HT-29 (cell line): ENCODE measurements around the gene ARCN1. TPM values are rescaled to one million over a fixed set of nuclear protein-coding genes. Genes with fewer than 3 reads are reported as not detected.
"Not testable (repeated sequence)": the region's sequence is repeated elsewhere in the genome, so short reads cannot be mapped to it uniquely, and the experiment has no call there.

Source experiments
- DNase-seq: peaks from one replicate; pipeline ENCODE4 v3.0.0-alpha.2; 2015; ENCODE audit warnings: low spot score
- total RNA-seq: library from RNA; depleted of rRNA; stranded (reverse); fragments of >200 nt; shearing (Covaris generic); gene quantifications from 2 replicates; pipeline ENCODE4 v1.2.3, GENCODE V29; 2014

The ARCN1 gene
- total RNA-seq, 1 experiment from 2014 or later = 84.9 TPM

DNA sequence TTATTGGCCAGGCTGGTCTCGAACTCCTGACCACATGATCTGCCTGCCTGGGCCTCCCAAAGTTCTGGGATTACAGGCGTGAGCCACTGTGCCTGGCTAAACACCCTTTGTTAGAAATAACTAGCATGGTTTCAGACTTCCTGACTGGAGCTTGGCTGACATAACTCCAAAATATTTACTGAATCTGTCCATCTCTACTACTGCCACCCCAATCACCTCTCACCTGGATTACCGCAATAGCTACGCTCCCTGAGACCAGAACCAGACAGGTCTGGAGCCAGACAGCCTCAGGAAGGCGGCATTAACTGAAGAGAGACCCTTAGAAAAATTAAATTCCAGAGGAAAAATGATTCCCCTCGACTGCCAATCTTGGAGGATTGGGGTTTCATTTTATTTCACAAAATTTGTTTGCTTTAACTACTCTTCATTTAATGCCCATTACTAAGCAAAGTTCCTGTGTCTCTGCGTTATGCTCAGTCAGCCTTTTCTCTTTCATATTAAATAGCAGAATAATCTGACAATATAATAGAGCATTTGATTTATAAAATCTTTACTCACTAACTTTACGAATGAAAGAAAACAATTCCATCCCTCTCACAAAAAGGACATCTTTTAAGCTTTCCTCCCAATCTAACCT, 28.1 kb upstream of the ARCN1 start:
- DNase-seq = no peak

DNA sequence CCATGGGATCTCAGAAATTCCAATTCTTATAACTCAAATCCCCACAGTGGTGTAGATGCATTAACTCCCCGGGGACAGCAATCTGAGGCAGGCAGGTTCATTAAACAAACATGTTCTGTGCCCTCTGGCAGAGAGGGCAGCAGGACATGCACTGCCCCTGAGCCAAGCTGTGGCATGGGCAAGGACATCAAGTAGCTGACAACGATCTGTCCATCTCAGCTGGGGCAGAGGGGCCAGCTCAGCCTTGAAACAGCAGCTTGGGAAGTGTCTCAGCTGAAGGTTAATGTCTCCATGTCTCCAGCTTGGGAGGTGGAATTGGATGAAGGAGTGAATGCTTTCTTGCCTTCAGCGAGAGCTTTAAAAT, 27.6 kb upstream of the ARCN1 start:
- no peak for DNase-seq

DNA sequence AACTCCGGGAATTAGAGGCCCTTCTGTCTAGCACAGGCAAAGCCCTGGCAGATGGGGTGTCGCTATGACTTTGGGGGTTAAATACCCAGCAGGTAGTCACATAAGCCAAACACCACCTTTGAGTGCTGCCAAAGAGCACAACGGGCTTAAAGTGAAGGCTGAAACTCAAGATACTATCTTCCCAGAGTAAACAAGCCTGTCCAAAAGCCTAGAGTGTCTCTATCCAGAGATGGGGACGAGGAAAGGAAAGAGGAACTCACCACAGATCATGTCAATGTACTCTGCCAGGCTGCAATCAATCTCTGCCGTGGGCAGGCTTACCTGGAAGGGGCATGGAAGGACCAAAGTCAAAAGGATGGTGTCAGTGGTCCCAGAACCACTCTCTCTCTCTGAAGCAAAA, 26.7 kb upstream of the ARCN1 start:
- no peak for DNase-seq

DNA sequence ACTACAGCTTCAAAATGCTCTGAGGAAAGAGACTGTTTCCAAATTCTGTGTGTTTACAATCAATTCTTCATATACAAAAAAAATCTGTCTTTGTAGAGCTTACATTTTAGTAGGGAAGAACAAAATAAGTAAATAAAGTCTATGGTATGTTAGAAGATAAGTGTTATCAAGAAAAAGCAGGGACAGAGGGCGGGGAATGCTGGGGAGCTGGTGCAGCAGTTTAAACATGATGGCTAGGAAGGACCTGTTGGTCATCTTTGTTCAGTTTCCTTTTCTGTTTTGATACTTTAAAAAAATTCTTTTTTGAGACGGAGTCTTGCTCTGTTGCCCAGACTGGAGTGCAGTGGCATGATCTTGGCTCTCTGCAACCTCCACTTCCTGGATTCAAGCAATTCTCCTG, 25.1 kb upstream of the ARCN1 start:
- DNase-seq = no peak

DNA sequence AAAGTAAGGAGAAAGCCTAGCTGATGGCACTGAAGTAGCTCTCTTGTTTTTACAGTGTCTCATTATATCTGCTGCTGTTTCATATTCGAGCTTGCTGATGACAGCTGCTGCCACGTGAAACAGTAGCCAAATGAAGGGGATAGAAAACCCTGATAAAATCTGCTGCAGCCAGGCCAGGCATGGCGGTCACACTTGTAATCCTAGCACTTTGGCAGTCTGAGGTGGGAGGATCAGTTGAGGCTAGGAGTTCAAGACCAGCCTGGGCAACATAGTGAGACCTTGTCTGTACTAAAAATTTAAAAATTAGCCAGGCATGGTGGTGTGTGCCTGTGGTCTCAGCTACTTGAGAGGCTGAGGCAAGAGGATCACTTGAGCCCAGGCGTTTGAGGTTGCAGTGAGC, 19.9 kb upstream of the ARCN1 start:
- no peak for DNase-seq

DNA sequence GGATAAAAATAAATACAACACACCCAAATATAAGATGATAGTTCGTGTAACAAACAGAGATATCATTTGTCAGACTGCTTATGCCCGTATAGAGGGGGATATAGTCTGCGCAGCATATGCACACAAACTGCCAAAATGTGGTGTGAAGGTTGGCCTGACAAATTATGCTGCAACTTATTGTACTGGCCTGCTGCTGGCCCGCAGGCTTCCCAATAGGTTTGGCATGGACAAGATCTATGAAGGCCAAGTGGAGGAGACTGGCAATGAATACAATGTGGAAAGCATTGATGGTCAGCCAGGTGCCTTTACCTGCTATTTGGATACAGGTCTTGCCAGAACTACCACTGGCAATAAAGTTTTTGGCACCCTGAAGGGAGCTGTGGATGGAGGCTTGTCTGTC, 11.4 kb upstream of the ARCN1 start:
- no peak for DNase-seq

DNA sequence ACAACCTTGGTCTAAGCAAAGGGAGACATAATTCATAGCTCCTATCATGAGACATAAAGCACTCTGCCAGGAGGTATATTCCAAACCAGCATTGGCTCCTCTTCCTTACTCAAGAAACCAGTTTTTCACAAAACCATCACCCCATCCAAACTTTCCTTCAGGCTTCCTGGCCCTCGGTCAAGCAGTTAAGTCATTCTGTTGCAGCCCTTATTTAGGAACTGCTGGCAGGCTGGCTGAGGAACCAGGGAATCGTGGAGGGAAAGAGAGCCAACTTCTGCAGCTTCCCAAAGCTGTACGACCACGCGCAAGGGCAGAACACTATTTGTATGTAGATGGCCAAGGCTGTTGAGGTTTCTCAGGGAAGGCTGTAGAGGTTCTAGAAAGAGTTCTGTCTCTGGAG, 7.2 kb upstream of the ARCN1 start:
- DNase-seq = no peak

DNA sequence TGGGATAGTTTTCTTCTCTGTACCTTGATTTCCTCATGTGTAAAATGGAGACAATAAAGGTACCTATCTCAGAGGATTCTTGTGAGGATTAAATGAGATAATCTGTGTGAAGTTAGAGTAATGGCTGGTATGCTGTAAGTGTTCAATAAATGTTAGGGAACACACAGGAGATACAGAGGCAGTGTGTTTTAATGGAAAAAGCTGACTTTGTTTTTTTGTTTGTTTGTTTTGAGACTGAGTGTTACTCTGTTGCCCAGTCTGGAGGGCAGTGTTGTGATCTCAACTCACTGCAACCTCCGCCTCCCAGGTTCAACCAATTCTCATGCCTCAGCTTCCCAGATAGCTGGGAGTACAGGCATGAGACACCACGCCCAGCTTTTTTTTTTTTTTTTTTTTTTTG, 2.5 kb upstream of the ARCN1 start:
- no peak for DNase-seq

DNA sequence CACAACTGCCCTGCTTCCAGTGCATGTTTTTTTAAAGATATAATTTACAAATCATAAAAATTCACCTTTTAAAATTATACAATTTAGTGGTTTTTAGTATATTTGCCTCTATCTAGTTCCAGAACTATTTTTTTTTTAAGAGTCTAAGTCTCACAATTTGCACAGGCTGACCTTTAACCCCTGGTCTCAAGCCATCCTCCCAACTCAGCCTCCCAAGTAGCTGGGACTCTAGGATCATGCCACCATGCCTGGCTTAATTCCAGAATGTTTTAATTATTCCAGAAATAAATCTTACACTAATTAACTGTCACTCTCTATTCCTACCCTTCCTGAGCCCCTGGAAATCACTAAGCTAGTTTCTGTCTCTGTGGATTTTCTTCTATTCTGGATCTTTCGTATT, 1.4 kb upstream of the ARCN1 start:
- no peak for DNase-seq

DNA sequence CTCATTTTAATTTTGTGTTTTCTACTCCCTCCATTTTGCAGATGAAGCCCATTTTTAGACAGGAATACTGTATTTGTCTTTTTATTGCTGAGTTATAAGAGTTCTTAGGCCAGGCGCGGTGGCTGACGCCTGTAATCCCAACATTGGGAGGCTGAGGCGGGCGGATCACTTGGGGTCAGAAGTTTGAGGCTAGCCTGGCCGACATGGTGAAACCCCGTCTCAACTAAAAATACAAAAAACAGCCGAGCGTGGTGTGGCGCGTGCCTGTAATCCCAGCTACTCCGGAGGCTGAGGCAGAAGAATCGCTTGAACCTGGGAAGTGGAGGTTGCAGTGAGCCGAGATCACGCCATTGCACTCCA, 528 bp upstream of the ARCN1 start:
- DNase-seq = not testable (repeated sequence)

DNA sequence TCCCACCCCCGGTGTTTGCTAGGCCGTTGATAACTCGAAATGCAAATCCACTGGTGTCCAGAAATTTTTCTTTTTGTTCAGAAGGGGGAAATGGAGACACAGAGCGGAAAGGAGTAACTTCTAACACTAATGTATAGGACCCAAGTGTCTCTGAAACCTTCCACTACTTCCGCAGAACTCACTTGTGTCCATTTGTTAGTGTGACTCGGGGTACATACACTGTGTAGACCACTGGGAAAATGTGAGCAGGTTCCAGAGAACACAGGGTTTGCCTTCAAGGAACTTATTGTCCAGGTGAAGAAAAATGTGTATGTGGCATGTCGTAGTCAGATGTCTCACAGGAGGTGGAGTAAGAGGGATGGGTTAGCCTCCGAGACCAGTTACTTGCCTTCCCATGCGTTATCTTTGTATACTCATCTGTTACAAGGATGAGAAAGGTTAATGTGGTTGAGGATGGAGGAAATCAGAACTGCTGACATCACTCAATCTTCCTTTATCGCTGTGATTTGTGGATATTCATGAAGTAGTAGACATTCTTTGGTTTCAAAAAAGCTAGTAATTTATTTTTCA, 857 bp downstream of the ARCN1 start:
- peak; percentile 69 for DNase-seq

DNA sequence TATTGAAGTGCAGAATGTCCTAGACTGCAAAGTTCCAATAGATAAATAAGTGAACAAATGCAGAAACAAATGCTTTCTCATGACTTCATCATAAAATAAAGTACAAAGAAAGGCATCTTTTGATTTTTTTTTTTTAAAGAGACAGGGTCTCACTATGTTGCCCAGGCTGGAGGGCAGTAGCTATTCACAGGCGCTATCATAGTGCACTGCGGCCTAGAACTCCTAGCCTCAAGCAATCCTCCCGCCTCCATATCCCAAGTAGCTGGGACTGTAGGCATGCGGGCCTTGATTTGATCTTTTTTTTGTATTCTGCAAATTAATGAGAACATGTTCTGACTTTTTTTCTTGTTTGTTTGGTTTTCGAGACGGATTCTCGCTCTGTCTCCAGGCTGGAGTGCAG, 2.4 kb downstream of the ARCN1 start:
- DNase-seq = no peak

DNA sequence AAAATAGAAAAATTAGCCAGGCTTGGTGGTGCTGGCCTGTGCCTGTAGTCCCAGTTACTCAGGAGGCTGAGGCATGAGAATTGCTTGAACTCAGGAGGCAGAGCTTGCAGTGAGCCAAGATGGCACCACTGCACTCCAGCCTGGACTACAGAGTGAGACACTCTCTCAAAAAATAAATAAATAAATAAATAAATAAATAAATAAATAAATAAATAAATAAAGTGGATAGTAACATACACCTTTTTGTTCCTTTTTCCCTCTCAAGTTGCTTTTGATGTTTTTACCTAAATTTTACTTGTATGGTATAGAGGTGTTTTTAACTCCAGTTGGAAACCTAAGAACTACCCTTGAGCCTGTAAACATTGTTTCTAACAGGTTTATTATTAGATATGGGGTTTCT, 5.8 kb downstream of the ARCN1 start:
- not testable (repeated sequence) for DNase-seq

DNA sequence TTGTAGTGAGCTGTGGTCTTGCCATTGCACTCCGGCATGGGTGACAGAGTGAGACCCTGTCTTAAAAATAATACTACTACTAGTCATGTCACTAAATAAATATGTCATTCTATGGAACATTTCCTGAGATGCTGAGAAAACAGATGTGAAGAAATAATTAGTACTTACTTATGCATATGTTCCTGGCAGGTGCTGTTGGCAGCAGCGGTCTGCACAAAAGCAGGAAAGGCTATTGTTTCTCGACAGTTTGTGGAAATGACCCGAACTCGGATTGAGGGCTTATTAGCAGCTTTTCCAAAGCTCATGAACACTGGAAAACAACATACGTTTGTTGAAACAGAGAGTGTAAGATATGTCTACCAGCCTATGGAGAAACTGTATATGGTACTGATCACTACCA, 8.8 kb downstream of the ARCN1 start:
- no peak for DNase-seq

DNA sequence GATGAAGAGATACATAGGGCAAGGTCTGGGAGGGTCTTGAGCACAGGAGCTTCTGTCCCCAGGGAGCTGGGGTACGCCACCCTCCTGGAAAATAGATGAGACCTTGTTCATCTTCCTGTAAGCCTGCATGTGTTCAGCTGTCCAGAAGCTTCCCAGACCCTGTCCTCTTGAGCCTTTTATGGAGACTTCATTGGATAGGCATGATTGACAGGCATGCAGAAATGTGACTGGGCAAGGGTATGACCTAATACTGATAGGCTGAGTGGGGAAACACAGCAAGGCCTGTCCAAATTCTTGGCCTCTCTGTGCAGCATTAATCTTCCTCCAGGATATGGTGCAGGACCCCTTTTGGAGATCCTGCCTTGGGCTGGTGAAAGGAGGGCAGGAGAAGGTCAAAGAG, 15.7 kb downstream of the ARCN1 start:
- DNase-seq = no peak

DNA sequence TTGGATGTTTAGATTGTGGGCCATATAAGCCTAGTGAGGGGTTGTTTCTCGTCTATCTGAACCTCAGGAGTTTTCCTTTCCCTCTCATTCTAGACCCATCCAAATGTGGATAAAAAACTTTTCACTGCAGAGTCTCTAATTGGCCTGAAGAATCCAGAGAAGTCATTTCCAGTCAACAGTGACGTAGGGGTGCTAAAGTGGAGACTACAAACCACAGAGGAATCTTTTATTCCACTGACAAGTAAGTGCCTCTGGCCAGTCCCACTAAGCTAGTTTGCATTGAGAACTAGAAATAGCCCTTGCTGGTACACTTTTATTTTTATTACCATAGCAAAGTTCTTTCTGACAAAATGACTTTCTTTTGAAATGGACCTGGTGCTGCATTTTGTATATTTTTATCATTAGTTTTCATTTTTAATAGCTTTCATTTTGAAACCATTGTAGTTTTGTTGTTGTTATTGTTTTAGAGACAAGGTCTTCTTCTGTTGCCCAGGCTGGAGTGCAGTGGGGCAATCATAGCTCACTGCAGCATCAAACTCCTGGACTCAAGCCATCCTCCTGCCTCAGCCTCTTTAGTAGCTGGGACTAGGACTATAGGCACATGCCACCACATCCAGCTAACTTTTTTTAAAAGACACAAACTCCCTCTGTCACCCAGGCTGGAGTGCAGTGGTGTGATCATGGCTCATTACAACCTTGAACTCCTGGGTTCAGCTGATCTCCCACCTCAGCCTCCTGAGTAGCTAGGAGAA, 20.6 kb downstream of the ARCN1 start:
- no peak for DNase-seq

DNA sequence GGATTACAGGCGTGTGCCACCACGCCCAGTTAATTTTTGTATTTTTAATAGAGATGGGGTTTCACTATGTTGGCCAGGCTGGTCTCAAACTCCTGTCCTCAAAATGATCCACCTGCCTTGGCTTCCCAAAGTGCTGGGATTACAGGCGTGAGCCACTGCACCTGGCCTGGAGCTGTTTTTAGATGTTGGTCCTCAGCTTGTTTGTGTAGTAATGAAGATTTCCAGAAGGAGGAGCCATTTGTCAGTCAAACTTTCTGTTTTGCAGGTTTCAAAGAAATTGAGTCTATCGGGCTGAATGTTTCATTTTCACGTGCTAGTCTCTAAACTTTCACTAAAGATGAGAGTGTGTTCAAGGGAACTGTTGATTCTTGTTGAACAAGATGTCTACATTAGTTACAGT, 22.8 kb downstream of the ARCN1 start:
- DNase-seq = peak; percentile 66

DNA sequence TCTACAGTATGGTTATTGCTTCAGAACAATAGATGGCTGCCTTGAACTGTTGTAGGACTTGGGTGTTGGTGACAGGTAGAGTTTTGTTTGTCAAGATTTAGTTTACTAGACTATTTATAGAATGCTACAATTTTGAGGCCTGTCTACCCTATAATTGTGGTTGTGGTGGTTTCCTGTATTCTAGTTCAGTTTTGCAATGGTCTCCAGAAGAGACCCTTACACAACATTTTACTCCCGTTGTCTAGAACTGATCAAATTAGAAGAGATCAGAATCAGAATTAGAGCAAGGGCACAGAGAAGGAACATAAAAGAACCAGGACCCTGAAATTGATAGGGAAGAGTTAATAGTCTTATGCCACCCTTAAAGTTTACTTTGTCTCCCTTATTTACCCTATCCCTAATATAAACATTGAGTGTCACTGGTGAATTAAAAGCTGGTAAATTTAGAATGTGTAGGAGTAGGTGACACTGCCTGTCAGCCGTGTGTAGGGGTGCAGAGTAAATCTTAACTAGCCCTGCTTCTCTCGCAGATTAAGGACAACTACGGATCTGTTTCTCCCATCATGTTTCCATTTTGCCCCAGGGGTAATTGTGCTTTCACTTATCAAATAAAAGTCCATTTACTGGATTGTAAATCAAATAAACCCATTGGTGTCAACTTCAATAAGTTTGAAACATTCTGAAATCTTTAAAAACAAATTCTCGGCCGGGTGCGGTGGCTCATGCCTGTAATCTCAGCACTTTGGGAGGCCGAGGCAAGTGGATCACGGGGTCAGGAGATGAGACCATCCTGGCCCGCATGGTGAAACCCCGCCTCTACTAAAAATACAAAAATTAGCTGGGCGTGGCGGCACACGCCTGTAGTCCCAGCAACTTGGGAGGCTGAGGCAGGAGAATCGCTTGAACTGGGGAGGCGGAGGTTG, 24.3 kb downstream of the ARCN1 start:
- no peak for DNase-seq

DNA sequence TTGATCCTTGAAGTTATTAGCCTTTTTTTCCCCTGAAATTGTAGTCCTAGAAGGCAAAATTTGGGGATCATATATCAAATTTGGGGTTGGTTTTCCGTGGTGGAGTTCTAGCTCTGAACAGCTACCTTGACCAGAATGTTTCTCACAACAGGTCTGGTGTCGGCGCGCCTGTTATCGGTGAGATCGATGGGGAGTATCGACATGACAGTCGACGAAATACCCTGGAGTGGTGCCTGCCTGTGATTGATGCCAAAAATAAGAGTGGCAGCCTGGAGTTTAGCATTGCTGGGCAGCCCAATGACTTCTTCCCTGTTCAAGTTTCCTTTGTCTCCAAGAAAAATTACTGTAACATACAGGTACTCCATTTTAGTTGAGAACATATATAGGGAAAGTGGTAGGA, 25.3 kb downstream of the ARCN1 start:
- no peak for DNase-seq

DNA sequence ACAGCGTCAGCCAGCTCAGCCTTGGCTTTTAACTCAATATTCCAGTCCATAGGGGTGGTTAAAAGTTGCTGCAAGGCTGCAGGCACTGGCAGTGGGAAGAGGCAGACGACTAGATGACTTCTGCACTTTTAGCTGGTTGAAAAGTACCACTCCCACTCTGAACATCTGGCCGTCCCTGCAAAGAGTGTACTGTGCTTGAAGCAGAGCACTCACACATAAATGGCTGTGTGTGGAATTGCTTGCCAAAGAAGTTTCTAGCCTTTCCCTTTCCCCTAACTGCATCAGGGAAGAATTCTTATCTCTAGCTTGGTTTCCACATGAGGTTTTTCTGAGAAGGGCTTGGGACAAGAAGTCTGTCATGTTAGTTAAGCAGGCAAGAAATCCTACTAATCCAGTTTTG, 30.1 kb downstream of the ARCN1 start:
- no peak for DNase-seq

DNA sequence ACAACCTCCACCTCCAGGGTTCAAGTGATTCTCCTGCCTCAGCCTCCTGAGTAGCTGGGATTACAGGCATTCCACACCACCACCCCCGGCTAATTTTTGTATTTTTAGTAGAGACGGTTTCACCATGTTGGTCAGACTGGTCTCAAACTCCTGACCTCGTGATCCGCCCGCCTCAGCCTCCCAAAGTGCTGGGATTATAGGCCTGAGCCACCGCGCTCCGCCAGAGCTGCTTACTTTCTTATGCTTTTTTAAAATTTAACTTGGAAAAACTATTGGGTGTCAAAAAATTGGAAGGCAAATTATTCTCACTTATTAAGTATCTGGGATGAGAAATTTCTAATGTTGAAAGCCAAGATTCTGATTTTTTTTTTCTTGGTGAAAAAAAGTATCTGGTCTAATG, 31.5 kb downstream of the ARCN1 start:
- DNase-seq = not testable (repeated sequence)

DNA sequence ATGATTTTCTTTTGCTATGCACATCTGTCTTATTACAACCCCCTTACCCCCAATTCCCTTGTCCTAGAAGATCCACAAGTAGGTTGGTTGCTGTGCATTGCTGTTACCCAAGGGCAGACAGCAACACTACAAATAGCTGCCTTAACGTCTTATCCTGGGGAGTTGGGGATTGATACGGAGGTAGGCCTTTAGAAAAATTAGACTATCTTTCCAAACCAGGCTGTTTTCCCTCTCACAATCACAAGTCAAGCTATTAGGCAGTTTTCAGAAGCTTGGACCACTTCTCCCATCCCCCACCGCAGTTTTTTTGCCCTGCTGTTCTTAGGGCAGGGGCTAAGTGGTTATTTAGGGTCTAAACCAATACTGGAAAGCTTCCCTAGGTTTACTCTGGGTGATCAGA, 32.4 kb downstream of the ARCN1 start:
- DNase-seq = no peak
